T1000 (cell line): ENCODE results near the gene NRXN2.

Experiments used
- DNase-seq: peaks from one replicate; lab custom pipeline; 2025; ENCODE audit warnings: mixed read lengths; lab: John Stamatoyannopoulos, UW

Gene NRXN2

DNA sequence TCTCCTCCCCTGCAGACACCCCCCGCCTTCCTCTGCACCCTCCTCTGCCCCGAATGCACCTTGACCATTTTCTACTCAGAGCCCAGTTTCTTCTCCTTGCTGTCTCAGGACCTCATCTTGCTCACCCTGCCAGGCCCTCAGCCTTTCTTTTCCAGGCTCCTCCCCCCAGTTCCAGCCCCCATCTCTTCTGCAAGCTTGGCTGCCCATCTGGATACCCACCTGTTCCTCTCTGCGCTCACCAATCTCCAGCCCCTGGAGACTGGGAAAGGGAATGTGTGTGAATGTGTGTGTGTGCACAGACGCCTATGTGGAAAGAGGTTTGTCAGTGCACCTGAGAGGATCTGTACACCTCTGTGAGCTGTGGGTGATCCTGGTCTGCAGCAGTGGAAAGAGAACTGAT lies 95.6 kb downstream of the NRXN2 start:
- no peak for DNase-seq

GRCh38 chr11:64626637-64627036 lies 96.4 kb downstream of the NRXN2 start:
- DNase-seq = no peak

DNA sequence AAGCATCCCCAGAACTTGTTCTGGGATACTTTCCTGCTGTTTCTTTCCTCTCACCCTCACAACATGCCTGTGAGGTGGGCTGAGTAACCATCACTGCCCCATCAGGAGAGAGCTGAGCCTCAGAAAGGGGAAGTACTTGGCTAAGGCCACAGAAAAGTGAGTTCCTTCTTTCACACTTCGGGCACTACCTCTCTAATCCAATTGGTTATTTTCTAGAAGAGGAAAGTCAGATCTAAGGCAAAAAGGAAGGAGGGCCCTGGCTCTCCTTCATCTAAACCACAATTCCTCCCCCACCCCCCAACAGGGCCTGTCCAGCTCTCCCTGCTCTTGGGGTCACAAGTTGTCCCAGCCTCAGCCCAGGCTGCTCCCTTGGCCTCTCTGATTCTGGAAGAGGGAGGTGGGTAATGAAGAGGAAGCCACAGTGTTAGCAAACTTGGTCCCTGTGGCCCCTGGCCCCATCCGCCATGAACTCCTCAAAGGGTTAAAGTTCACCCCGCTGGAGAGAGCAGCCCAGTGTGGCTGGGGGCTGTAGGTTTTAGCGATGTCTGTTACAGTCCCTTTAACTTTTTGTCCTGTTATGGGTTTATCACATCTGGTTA lies 98.0 kb downstream of the NRXN2 start:
- DNase-seq = no peak

- DNase-seq = no peak
Observed at GRCh38 chr11:64622681-64623080, 100.3 kb downstream of the NRXN2 start.

DNA sequence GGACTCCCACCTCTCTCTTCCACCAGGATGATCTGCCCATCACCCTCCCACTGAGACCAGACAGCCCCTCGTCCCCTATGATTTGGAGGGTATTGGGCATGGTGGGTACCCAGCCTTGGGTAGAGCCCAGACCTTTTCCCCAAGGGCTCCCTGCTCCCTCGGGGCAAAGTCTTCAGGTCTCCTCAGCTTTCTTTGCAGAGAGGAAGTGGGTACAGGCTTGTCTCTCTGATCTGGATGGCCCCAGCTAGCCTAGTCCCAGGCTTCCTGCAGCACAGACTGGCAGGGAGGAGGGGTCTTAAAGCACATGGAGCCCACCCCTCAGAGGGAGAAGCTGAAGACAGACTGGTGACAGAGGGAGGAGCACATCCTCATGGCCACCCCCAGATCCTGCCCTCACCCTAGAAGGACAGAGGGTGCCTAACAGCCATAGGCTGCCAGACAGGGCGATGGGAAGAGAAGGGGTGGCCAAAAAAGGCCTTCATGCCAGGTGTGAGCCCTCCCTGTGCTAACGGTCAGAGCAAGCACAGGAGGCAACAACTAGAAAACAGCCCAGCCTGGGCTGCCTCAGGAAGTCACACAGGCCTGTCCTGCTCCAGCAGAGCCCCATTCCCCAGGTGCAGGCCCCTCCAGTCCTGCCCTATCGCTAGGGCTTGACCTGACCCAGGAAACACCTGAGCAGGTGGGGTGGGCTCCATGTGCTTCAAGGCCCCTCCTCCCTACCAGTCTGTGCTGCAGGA lies 101.5 kb downstream of the NRXN2 start:
- DNase-seq = no peak

GRCh38 chr11:64620381-64620971 lies 102.5 kb downstream of the NRXN2 start:
- DNase-seq = no peak

DNA sequence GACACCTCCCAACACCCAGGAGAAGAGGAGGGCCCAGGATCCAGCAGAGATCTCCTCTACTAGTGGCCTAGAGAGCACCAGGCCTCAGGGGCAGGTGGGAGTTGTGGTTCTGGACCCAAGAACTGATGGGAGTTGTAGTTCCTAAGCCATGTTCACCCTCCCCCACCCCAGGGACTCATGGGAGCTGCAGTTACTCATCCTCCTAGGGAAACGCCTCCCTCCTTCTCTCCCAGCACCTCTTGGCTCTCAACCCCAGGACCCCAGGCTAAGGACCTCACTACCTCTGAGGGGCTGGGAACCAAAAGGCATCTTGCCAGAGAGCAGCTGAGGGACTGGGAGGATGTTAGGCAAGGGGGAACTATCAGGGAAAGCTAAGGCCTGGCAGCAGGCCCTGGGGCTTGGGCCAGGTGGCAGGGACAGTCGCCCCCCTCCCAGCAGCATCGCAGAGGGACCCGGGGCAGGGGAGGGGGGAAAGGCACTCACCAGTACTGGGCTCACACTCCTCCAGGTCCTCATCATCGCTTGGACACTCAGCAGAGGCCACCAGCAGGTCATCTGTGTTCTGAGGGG lies 103.1 kb downstream of the NRXN2 start:
- no peak for DNase-seq

DNA sequence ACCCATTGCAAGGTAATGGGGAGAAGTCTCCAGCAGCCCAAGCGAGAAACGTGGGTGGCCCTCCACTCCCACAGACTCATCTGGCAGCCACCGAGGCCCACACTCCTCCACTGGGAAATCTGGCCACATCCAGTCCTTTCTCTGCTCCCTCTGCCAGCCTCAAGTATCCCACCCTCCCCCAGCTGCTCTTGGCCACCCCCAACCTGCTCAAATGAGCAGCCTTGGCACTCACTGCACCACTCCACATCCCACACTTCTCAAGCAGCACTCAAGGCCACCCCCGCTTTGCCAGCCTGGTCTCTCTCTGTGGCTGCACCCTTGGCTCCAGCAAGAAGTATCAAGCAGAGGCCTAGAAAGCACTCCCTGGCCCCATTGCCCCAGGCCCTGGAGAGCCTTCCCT lies 103.8 kb downstream of the NRXN2 start:
- DNase-seq = no peak

- DNase-seq = no peak
Observed at GRCh38 chr11:64616817-64617216, 106.2 kb downstream of the NRXN2 start.

GRCh38 chr11:64614917-64615316 lies 108.1 kb downstream of the NRXN2 start:
- DNase-seq = no peak

DNA sequence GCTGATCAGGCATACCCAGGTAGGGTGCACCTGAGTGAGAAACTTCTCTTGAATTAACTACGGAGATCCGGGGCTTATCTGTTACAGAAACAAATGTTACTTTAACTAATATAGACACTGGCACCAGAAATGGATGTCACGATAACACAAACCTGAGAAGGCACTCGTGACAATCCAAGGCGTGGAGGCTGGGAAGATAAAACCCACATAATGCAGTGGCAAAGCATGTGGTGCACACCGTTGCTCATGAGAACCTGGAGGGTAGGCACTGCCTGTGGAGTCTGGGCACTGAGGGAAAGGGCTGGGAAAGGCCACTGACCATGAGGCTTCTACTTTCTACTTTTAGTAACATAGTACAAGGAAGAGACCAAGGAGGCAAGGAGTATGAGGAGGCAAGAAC lies 109.3 kb downstream of the NRXN2 start:
- no peak for DNase-seq

- DNase-seq = no peak
Observed at GRCh38 chr11:64611869-64612646, 110.9 kb downstream of the NRXN2 start.

DNA sequence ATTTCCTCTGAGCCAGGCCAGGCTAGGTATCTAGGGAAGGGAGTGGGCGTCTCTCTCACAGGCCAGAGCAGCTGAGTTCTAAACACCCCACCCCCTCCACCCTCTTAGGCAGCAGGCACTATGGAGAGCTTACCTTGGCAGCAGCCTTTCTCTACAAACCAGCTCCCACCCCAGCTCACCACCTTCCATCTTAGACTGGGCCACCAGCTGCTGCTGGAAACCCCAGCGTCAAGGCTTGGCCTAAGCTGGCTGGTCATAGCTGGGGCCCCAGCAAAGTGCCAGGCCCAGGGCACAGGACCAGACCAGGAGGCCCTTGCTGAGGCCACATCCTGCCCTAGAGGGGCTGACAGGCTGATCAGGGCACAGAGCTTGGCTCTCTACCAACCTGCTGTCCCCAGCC lies 111.8 kb downstream of the NRXN2 start:
- no peak for DNase-seq

DNA sequence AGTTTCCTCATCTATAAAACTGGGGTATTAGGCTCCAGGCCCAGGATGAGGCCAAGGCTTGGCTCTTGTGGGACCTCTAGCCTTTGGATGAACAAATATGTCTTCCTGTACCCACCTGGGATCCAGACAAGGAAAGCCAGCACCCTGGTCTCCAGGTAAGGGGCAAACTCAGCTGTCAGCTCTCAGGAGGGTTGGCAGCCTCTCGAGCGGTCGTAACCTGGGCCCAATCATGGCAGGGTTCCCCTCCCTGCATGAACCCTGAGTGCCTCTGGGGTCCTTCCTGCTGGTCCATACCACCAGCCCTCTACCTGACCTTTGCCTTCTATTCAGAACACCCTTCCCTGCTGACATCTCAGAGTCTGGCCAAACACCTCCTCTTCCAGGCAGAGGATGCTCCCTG lies 112.4 kb downstream of the NRXN2 start:
- no peak for DNase-seq

DNA sequence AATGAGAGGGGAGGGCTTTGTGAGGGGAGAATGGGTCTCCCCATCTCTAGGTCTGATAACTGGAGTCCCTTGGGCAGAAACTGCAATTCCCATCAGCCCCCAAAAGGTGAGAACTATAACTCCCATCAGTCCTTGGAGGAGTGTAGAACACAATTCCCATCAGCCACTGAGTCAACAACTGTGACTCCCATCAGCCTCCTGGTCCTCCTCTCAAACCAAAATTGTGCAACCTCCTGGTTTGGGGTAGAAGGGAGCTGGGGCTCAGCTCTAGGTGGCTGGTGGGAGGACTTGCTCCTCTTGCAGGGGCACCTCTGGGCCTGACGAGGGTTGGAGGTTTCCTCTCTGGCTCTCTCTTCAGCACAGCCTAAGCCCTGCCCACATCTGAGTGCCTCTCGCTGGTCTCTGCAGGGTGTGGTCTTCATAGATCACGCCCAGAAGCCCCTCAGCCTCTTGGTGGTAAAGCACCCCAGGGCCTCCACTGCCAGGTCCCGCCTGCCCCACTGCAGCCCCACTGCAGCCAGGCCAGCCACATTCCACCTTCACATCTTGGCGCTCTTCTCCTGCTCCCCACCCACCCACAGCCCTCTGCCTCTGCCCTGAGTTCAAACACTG lies 113.5 kb downstream of the NRXN2 start:
- DNase-seq = no peak

DNA sequence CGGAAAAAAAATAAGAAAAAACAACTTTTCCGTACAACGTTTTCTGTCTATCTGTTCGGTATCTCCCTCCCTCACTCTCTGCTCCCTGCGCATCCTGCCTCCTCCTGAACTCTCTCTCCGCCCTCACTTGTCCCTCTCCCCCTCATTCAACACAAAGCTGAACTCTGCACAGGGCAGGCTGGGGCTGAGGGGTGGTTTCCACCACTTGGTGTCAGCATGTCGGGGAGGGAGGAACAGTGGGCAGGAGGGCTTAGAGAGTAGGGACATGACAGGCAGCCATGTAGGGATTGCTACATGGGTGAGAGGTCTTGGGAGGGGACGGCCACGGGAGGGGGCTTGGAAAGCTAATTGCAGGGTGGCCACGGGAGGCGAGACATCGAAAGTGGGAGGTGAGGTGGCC lies 114.4 kb downstream of the NRXN2 start:
- DNase-seq = no peak

- DNase-seq = no peak
Observed at GRCh38 chr11:64608046-64608445, 115.0 kb downstream of the NRXN2 start.

DNA sequence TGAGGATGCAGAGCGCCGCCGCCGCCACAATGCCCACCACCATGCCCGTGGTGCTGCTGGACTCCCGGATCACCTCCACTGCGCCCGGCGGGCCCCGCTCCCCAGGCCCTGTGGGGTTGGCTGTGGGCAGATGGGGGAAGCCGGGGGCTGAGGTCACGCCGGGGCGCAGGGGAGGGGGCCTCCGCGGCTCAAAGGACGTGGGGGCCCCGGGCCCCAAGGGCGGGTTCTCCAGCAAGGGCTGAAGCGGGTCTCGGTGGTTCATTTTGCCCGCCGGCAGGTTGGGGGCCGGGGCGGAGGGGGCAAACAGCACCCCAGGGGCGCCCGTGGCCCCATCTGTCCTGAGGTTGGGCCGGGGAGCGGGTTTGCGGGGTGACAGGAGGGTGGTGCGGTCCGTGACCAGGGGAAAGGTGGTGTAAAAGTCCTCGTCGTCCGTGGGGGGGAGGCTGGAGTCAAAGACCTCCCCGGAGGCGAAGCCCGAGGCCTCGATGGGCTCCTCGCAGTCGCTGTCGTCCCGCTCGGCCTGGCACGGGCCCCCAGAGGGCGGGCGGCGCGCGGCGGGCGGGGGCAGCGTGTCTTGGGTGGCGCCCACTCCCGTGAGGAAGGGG lies 115.5 kb downstream of the NRXN2 start:
- no peak for DNase-seq

GRCh38 chr11:64606796-64607380 lies 116.1 kb downstream of the NRXN2 start:
- no peak for DNase-seq

GRCh38 chr11:64605656-64606585 lies 117.1 kb downstream of the NRXN2 start:
- no peak for DNase-seq
